Amniotic stem cell (primary cell): Measurements from ENCODE around the gene TJP3.
"Not testable (repeated sequence)": the region's sequence is repeated elsewhere in the genome, so short reads cannot be mapped to it uniquely, and the experiment has no call there.

Experiments used
- DNase-seq: peaks from one replicate; lab custom pipeline; 2025; lab: John Stamatoyannopoulos, UW

Gene TJP3

GRCh38 chr19:3708207-3708931 is at the start of gene TJP3:
Gene TJP3 (plus strand): TSS chr19:3708384. CDS start chr19:3728433, 20,049 bp downstream.
- DNase-seq, result no peak

GRCh38 chr19:3658870-3659745 is 49.1 kb upstream of the TJP3 start:
- no peak for DNase-seq

DNA sequence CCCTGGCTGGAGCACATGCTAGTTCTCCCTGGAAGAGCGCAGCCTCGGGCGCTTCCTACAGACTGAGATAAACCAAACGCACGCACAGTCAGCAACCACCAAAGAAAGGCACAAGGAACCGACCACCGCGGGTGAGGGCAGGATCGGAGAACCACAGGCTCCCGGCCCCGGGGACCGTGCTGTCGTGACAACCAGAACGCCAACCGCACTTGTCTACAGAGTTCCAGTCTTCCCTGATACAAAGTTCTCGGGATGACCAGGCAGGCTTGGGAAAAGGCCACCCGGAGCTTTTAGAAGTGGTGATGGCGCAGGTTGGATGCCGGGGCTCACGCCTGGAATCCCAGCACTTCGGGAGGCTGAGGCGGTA is 48.5 kb upstream of the TJP3 start:
- no peak for DNase-seq

- no peak for DNase-seq
Measured at GRCh38 chr19:3660493-3661219, 47.5 kb upstream of the TJP3 start.

- DNase-seq, result no peak
Measured at GRCh38 chr19:3661284-3662238, 46.6 kb upstream of the TJP3 start.

GRCh38 chr19:3663838-3664237 is 44.3 kb upstream of the TJP3 start:
- DNase-seq, result no peak

GRCh38 chr19:3664879-3665642 is 43.1 kb upstream of the TJP3 start:
- no peak for DNase-seq

GRCh38 chr19:3665681-3666544 is 42.3 kb upstream of the TJP3 start:
- no peak for DNase-seq

DNA sequence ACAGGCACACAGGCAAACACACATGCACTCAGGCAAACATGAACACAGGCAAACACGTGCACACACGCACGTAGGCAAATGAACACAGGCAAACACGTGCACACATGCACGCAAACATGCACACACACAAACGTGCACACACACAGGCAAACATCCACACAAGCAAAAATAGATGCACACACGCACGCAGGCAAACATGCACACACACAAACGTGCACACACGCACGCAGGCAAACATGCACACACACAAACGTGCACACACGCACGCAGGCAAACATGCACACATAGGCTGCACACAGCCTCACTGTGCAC is 41.7 kb upstream of the TJP3 start:
- not testable (repeated sequence) for DNase-seq

DNA sequence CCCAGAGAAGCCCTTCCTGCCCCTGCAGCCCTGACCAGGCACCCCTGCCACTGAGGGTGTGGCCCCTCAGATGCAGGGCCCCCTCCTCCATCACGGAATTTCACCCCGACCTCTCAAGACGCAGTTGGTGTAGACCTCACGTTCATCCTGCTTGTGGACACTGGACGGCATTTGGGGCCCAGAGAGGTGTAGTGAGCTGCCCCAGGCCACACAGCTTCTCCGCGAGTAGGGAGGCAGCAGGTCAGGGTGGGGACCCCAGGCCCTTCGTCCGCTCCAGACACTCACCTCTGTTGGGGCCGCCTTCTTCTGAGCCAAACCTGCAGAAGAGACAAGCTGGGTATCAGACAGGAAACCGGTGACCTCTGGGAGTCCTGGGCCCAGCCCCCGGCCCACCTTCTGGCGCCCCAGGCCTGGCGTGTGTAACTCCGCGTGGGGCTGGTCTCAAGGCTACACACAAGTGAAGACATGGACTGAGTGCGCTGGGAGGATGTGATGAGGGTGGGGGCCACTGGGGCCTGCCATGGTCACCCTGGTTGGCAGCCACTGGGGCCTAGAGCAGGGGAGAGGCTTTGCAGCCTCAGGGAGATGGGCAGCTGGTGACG is 41.0 kb upstream of the TJP3 start:
- no peak for DNase-seq

GRCh38 chr19:3667766-3668165 is 40.4 kb upstream of the TJP3 start:
- no peak for DNase-seq

GRCh38 chr19:3668331-3669081 is 39.7 kb upstream of the TJP3 start:
- no peak for DNase-seq

DNA sequence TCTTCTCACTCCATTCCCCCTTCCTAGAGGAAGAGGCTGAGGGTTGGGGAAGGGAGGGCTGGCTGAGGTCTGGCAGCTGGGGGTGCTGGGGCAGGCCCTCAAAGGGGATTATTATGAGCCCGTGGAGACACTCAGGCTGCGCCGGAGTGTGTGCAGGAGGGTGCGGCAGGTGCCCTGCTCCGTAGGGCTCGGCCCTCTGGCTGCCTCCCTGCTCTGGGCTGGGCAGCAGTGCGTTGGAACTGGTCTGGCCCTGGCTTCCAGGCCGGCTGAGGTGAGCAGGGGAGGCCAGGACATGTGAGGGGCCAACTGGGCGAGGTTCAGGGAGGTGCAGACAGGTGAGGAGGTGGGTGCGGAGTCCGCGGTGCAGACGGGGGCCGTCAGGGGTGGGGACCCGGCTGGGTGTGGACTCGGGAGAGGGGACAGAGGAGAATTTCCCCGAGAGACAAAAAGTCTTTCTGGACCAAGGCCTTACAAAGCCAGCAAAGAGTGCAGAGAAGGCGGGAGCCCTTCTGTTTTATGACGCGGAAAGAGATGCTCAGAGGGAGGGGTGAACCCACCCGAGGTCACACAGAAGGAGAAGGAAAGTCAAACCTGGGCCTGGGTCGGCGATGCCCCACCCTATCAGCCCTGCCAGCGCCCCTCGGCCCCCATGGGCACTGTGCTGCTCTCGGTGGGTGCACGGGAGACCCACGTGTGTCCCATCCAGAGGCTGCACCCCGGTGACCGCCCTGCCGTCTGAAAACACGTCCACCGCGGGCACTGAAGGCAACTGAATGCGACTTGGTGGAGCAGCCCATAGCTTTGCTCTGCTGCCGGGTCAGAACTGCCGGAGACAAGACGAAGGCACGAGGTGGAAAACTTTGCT is 38.9 kb upstream of the TJP3 start:
- DNase-seq, result no peak

GRCh38 chr19:3669947-3670795 is 38.0 kb upstream of the TJP3 start:
- peak; percentile 60 for DNase-seq

GRCh38 chr19:3670796-3671679 is 37.1 kb upstream of the TJP3 start:
- DNase-seq, result no peak
